ENCODE results near the gene ESYT3.
"Not testable (repeated sequence)": the region's sequence is repeated elsewhere in the genome, so short reads cannot be mapped to it uniquely, and the experiment has no call there.

Gene ESYT3

GRCh38 chr3:138443521-138444503, 9.4 kb downstream of the ESYT3 start:
- no peak for DNase-seq

GRCh38 chr3:138445236-138445635, 10.8 kb downstream of the ESYT3 start:
- DNase-seq = no peak

- DNase-seq = no peak
Observed at GRCh38 chr3:138445654-138446053, 11.2 kb downstream of the ESYT3 start.

GRCh38 chr3:138448631-138449030, 14.2 kb downstream of the ESYT3 start:
- DNase-seq = no peak

- no peak for DNase-seq
Observed at GRCh38 chr3:138449490-138449889, 15.1 kb downstream of the ESYT3 start.

- DNase-seq = no peak
Observed at GRCh38 chr3:138450181-138450580, 15.8 kb downstream of the ESYT3 start.

GRCh38 chr3:138450704-138451424, 16.4 kb downstream of the ESYT3 start:
- DNase-seq = no peak

GRCh38 chr3:138451595-138452162, 17.3 kb downstream of the ESYT3 start:
- no peak for DNase-seq

GRCh38 chr3:138452436-138452835, 18.0 kb downstream of the ESYT3 start:
- no peak for DNase-seq

GRCh38 chr3:138453940-138454339, 19.5 kb downstream of the ESYT3 start:
- DNase-seq = not testable (repeated sequence)

- DNase-seq = no peak
Observed at GRCh38 chr3:138455801-138456716, 21.6 kb downstream of the ESYT3 start.

- no peak for DNase-seq
Observed at GRCh38 chr3:138456961-138457862, 22.8 kb downstream of the ESYT3 start.

GRCh38 chr3:138457863-138458735, 23.7 kb downstream of the ESYT3 start:
- no peak for DNase-seq

- no peak for DNase-seq
Observed at GRCh38 chr3:138458774-138459499, 24.5 kb downstream of the ESYT3 start.

GRCh38 chr3:138459619-138460535, 25.5 kb downstream of the ESYT3 start:
- no peak for DNase-seq

GRCh38 chr3:138460536-138461205, 26.3 kb downstream of the ESYT3 start:
- no peak for DNase-seq

- DNase-seq = no peak
Observed at GRCh38 chr3:138461246-138461645, 26.8 kb downstream of the ESYT3 start.

- no peak for DNase-seq
Observed at GRCh38 chr3:138461896-138462295, 27.5 kb downstream of the ESYT3 start.

All from stimulated activated CD4-positive, alpha-beta T cell treated with anti-CD3 and anti-CD28 coated beads, Interleukin-4, amount 100 ng/mL, for 1 hour (primary cell).